WERI-Rb-1 (cell line): Measurements from ENCODE around the gene FBXO33.

Source experiments
- DNase-seq: peaks from one replicate; pipeline ENCODE4 v3.0.0-alpha.2; 2020
- H3K27ac ChIP-seq: fragments of 250-450 bp; sonication (Bioruptor Pico); 2 replicates; pipeline ENCODE4 v1.5.1; 2020; ENCODE audit warnings: mild to moderate bottlenecking, moderate library complexity
- H3K27me3 ChIP-seq: fragments of 250-450 bp; sonication (Bioruptor Pico); 2 replicates; pipeline ENCODE4 v1.5.1; 2021; ENCODE audit warnings: mild to moderate bottlenecking, low read depth, moderate library complexity; ENCODE audit not compliant: insufficient read depth, severe bottlenecking
- H3K36me3 ChIP-seq: fragments of 250-450 bp; sonication (Bioruptor Pico); 2 replicates; pipeline ENCODE4 v1.5.1; 2020; ENCODE audit warnings: mild to moderate bottlenecking, moderate library complexity
- H3K4me3 ChIP-seq: 2 replicates; pipeline ENCODE4 v1.5.1; 2011; ENCODE audit warnings: low read depth, mild to moderate bottlenecking, control low read depth, low read length
- H3K9me3 ChIP-seq: fragments of 250-450 bp; sonication (Bioruptor Pico); 2 replicates; pipeline ENCODE4 v1.5.1; 2021; ENCODE audit warnings: mild to moderate bottlenecking, moderate library complexity; ENCODE audit not compliant: severe bottlenecking
- TF ChIP-seq, protein P1 (sequence below): IDR thresholded peaks from 2 replicates; pipeline ENCODE4 v1.5.1; 2011; ENCODE audit warnings: low read depth, mild to moderate bottlenecking, control low read depth, inconsistent platforms, low read length

Gene FBXO33

DNA sequence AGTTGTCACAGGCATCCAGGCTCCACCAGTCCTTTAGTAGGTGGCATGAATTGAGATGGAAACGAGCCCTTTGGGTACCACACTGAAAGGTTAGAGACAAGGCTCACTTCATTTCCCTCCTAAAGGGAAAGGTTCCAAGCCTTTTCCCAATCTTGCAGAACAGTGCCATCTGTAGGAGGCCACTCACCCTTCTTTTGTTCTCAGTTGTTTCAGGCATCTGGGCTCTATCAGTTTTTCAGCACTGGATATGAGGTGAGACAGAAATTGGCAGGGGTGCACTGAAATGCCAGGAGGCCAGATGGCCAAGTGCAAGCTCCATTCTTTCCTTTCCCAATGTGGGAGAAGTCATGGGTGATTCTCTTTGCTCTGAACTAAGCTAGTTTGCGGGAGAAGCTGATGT lies 15.2 kb downstream of the FBXO33 start:
- H3K4me3 ChIP-seq: no peak overlapping the region
- H3K27me3 ChIP-seq: no peaks in the 10 kb centered on the region
- no peak overlapping the region for H3K27ac ChIP-seq
- no peaks in the 10 kb centered on the region for H3K9me3 ChIP-seq
- H3K36me3 ChIP-seq: no peaks in the 10 kb centered on the region
- peak; percentile 44 for DNase-seq
- TF ChIP-seq, protein P1, sequence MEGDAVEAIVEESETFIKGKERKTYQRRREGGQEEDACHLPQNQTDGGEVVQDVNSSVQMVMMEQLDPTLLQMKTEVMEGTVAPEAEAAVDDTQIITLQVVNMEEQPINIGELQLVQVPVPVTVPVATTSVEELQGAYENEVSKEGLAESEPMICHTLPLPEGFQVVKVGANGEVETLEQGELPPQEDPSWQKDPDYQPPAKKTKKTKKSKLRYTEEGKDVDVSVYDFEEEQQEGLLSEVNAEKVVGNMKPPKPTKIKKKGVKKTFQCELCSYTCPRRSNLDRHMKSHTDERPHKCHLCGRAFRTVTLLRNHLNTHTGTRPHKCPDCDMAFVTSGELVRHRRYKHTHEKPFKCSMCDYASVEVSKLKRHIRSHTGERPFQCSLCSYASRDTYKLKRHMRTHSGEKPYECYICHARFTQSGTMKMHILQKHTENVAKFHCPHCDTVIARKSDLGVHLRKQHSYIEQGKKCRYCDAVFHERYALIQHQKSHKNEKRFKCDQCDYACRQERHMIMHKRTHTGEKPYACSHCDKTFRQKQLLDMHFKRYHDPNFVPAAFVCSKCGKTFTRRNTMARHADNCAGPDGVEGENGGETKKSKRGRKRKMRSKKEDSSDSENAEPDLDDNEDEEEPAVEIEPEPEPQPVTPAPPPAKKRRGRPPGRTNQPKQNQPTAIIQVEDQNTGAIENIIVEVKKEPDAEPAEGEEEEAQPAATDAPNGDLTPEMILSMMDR: peak; percentile 74

DNA sequence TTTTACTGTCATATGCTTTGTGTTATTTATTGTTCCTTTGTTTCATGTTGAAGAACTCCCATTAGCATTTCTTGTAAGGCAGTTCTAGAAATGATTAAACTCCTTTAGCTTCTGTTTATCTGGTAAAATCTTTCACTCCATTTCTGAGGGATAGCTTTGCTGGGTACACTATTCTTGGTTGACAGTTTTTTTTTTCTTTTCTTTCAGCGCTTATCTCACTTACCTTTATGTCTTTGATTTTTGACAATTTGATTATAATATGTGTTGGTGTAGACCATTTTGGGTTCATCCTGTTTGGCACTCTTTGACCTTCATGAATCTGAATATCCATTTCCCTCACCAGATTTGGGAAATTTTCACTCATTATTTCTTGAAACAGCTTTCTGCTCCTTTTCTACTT lies 16.2 kb downstream of the FBXO33 start:
- TF ChIP-seq, protein P1: no peak
- Histone ChIP-seq H3K9me3 (no peaks in the 10 kb centered on the region), H3K27me3 (no peaks in the 10 kb centered on the region), H3K27ac (no peak overlapping the region), H3K4me3 (no peak overlapping the region), H3K36me3 (no peaks in the 10 kb centered on the region)
- DNase-seq: no peak

DNA sequence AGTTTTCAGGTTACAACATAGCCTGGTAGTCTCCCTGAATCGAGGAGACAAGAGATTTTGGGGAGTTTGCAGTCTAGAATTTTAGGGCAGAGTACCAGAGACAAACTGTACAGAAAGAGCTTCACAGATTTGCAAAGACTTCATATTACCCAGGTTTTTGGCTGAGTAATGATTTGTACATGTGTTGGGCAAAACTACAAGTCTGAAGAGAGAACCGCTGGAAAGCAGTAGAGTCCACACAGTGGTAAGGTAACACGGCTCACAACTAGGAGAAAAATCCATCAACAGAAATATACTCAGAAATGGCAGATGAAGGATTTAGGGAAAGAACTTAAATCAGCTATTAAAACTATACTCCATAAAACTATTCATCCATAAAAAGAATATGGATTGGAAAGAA lies 25.7 kb downstream of the FBXO33 start:
- Histone ChIP-seq H3K27ac (no peak overlapping the region), H3K36me3 (no peaks in the 10 kb centered on the region), H3K9me3 (no peaks in the 10 kb centered on the region), H3K27me3 (no peaks in the 10 kb centered on the region), H3K4me3 (no peak overlapping the region)
- DNase-seq: no peak
- TF ChIP-seq, protein P1: no peak

DNA sequence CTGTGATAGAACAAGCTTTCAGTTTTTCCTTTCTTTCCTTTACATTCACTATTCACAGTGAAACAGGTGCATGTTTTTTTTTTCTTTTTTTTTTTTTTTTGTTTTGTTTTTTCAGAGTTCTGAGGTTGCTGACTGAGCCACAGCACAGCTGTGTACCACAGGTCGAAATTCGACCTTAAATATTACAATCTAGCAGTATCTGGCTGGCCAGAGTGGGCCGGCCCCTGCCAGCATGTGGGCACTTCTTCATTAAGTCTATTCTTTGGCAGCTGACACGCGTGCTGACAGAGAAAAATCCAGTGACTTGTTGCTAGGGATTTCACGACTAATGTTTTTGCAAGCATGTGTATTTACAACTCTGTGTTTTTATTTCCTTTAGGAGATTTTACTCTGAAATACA lies 33.9 kb downstream of the FBXO33 start:
- Histone ChIP-seq H3K36me3 (no peaks in the 10 kb centered on the region; the same call in 1 of the 2 replicates), H3K9me3 (no peaks in the 10 kb centered on the region), H3K4me3 (no peak overlapping the region), H3K27me3 (no peaks in the 10 kb centered on the region), H3K27ac (no peak overlapping the region)
- TF ChIP-seq, protein P1: no peak
- no peak for DNase-seq

DNA sequence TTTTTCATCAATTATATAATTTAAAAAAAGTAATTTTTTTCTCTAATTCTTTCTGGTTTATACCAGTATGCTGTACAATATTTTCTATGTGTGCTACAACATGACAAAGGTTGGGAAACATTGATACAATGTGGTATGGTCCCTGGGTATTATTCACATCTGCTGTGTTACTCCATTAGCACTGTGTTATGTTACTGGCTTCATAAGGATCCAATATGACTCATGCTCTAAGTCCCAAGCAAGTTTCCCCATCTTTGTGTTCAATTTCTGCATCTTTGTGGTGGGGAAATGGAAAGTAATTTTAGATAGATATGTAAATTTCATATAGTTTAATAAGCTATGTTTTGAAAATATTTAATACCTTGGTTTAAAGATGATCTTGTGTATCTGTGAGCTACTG lies 35.8 kb downstream of the FBXO33 start:
- Histone ChIP-seq H3K4me3 (no peak overlapping the region), H3K27ac (no peak overlapping the region), H3K36me3 (no peaks in the 10 kb centered on the region; the same call in 1 of the 2 replicates), H3K27me3 (no peaks in the 10 kb centered on the region), H3K9me3 (no peaks in the 10 kb centered on the region)
- no peak for DNase-seq
- TF ChIP-seq, protein P1: no peak

DNA sequence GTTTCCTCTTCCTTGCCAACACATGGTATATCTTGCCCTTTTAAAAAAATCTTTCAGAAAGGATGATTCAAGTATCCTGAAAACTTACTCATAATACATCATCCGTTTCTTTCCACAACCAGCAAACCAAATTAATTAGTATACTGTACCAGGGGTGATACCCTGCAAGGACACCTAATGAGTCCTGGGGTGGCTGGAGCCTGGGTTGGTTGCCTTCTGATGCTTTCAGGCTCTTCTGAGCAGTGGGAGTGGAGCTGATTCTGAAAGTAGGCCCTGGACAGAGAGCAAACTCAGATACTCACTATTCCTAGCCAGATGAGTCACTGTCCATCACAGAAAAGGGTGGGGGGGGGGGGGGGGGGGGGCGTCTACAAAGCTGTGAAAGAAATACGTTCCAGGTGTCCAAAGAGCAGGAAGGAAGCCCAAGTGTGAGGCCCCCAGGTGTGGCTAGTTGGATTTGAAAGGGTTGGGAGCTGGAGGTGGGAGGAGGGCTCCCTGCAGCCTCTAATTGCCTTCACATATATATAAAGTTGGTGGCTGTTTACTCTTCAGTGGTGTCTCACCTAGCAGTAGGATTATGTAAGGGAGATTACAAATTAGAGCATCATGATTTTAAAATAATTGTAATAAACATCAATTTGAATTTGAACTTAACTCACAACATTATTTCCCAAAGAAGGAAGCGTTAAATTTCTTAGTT lies 36.5 kb downstream of the FBXO33 start:
- H3K36me3 ChIP-seq: no peaks in the 10 kb centered on the region; the same call in 1 of the 2 replicates
- H3K27me3 ChIP-seq: no peaks in the 10 kb centered on the region
- no peaks in the 10 kb centered on the region for H3K9me3 ChIP-seq
- TF ChIP-seq, protein P1: no peak
- H3K27ac ChIP-seq: no peak overlapping the region
- DNase-seq: no peak
- no peak overlapping the region for H3K4me3 ChIP-seq
